Epithelial cell of prostate (primary cell): ENCODE data around the gene FRMD4A.
A peak's percentile ranks its signal among the peaks of the same experiment; 100 is the strongest.

Source experiments
- DNase-seq: peaks from one replicate; pipeline ENCODE4 v3.0.0-alpha.2; 2011; ENCODE audit warnings: low read depth, low spot score
- H3K27ac ChIP-seq: fragments of 450-650 bp; 2 replicates; pipeline ENCODE4 v1.5.1; 2017; ENCODE audit warnings: mild to moderate bottlenecking

Gene FRMD4A

GRCh38 chr10:14330388-14331061, at the start of gene FRMD4A:
Gene FRMD4A, minus strand, starts transcription at chr10:14330924.
- no peak within 1 kb of the TSS for H3K27ac ChIP-seq
- DNase-seq = no peak

GRCh38 chr10:14379556-14380280, 49.0 kb upstream of the FRMD4A start:
- H3K27ac ChIP-seq = no peak overlapping the region
- DNase-seq = no peak

- no peak for DNase-seq
Measured at GRCh38 chr10:14378387-14378960, 47.8 kb upstream of the FRMD4A start.

GRCh38 chr10:14377591-14378175, 47.0 kb upstream of the FRMD4A start:
- H3K27ac ChIP-seq = no peak overlapping the region
- no peak for DNase-seq

More at GRCh38 chr10:14378387-14378960, 47.8 kb upstream of the FRMD4A start:
- H3K27ac ChIP-seq = no peak overlapping the region

- no peak for DNase-seq
- H3K27ac ChIP-seq = no peak overlapping the region
Measured at GRCh38 chr10:14374745-14375445, 44.2 kb upstream of the FRMD4A start.

- no peak overlapping the region for H3K27ac ChIP-seq
- no peak for DNase-seq
Measured at GRCh38 chr10:14372606-14373005, 41.9 kb upstream of the FRMD4A start.

GRCh38 chr10:14371581-14371980, 40.9 kb upstream of the FRMD4A start:
- no peak overlapping the region for H3K27ac ChIP-seq
- DNase-seq = no peak

GRCh38 chr10:14370894-14371293, 40.2 kb upstream of the FRMD4A start:
- DNase-seq = no peak

GRCh38 chr10:14369906-14370305, 39.2 kb upstream of the FRMD4A start:
- no peak for DNase-seq
- H3K27ac ChIP-seq = no peak overlapping the region

More at GRCh38 chr10:14370894-14371293, 40.2 kb upstream of the FRMD4A start:
- H3K27ac ChIP-seq = no peak overlapping the region

- DNase-seq = no peak
- H3K27ac ChIP-seq = no peak overlapping the region
Measured at GRCh38 chr10:14366760-14367159, 36.0 kb upstream of the FRMD4A start.

GRCh38 chr10:14365266-14365665, 34.5 kb upstream of the FRMD4A start:
- no peak overlapping the region for H3K27ac ChIP-seq
- no peak for DNase-seq

GRCh38 chr10:14362104-14362503, 31.4 kb upstream of the FRMD4A start:
- H3K27ac ChIP-seq = no peak overlapping the region
- DNase-seq = no peak

- DNase-seq = no peak
- no peak overlapping the region for H3K27ac ChIP-seq
Measured at GRCh38 chr10:14360961-14361360, 30.2 kb upstream of the FRMD4A start.

GRCh38 chr10:14360515-14360914, 29.8 kb upstream of the FRMD4A start:
- H3K27ac ChIP-seq = no peak overlapping the region
- no peak for DNase-seq

- peak; percentile 74 for DNase-seq
- no peak overlapping the region for H3K27ac ChIP-seq
Measured at GRCh38 chr10:14358886-14359573, 28.3 kb upstream of the FRMD4A start.

- no peak overlapping the region for H3K27ac ChIP-seq
- DNase-seq = no peak
Measured at GRCh38 chr10:14356921-14357320, 26.2 kb upstream of the FRMD4A start.

- no peak overlapping the region for H3K27ac ChIP-seq
- no peak for DNase-seq
Measured at GRCh38 chr10:14355750-14356149, 25.0 kb upstream of the FRMD4A start.

GRCh38 chr10:14353291-14353913, 22.7 kb upstream of the FRMD4A start:
- H3K27ac ChIP-seq = no peak overlapping the region
- no peak for DNase-seq

GRCh38 chr10:14350006-14350405, 19.3 kb upstream of the FRMD4A start:
- no peak for DNase-seq
- no peak overlapping the region for H3K27ac ChIP-seq
